ENCODE measurements around the gene RBBP8NL.

RBBP8NL gene

GRCh38 chr20:62458275-62459251, 31.2 kb upstream of the RBBP8NL start:
- TF ChIP-seq EZH2phosphoT487 (conservative IDR thresholded peaks at IDR 0.05; ENCODE audit: low read length): no peak
- TF ChIP-seq, protein P1, sequence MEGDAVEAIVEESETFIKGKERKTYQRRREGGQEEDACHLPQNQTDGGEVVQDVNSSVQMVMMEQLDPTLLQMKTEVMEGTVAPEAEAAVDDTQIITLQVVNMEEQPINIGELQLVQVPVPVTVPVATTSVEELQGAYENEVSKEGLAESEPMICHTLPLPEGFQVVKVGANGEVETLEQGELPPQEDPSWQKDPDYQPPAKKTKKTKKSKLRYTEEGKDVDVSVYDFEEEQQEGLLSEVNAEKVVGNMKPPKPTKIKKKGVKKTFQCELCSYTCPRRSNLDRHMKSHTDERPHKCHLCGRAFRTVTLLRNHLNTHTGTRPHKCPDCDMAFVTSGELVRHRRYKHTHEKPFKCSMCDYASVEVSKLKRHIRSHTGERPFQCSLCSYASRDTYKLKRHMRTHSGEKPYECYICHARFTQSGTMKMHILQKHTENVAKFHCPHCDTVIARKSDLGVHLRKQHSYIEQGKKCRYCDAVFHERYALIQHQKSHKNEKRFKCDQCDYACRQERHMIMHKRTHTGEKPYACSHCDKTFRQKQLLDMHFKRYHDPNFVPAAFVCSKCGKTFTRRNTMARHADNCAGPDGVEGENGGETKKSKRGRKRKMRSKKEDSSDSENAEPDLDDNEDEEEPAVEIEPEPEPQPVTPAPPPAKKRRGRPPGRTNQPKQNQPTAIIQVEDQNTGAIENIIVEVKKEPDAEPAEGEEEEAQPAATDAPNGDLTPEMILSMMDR (IDR thresholded peaks at IDR 0.05; ENCODE audit: insufficient read depth, low read length, poor library complexity, severe bottlenecking): no peak
- Histone ChIP-seq H3K4me3 (ENCODE audit: insufficient read depth, low read length, poor library complexity, severe bottlenecking) (no peak overlapping the region), H3K79me2 (ENCODE audit: insufficient read depth, low read length) (no peaks in the 10 kb centered on the region), H3K9me3 (ENCODE audit: insufficient read depth, low read length) (no peaks in the 10 kb centered on the region), H3K27me3 (ENCODE audit: low read length) (no peaks in the 10 kb centered on the region), H3K9me2 (replicated peaks; ENCODE audit: insufficient read depth, low read length) (no peaks in the 10 kb centered on the region), H3K36me3 (ENCODE audit: low read length) (no peaks in the 10 kb centered on the region), H3F3A (ENCODE audit: insufficient read depth) (no peaks in the 10 kb centered on the region), H4K20me1 (ENCODE audit: low read depth, low read length) (no peaks in the 10 kb centered on the region), H2AFZ (ENCODE audit: low read depth, low read length, severe bottlenecking) (no peak overlapping the region), H3K4me2 (ENCODE audit: low read depth, low read length, poor library complexity, severe bottlenecking) (no peak overlapping the region), H3K9ac (ENCODE audit: low read length) (no peak overlapping the region), H3K27ac (ENCODE audit: low read depth, low read length) (no peak overlapping the region)

DNA sequence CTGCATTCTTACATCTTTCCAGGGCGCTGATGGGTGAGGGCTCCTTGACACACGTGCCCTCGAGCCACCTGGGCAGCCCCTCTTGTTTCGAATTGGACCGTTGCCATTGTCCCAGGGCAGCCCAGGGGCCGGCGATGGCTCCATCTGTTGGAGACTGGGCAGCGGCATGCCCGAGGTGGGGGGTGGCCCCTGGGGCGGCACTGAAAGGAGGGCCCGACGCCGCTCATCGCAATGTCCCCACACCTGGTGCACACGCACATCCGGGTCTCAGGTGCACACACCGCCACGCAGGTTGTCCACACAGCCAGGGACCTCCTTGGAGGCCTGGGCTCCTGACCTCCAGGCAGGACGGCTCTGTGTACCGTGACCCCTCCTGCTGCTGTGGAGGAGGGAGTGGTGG, 30.5 kb upstream of the RBBP8NL start:
- H3K36me3 ChIP-seq (ENCODE audit: low read length): no peaks in the 10 kb centered on the region
- H4K20me1 ChIP-seq (ENCODE audit: low read depth, low read length): no peaks in the 10 kb centered on the region
- no peaks in the 10 kb centered on the region for H3K9me2 ChIP-seq (replicated peaks; ENCODE audit: insufficient read depth, low read length)
- H3K79me2 ChIP-seq (ENCODE audit: insufficient read depth, low read length): no peaks in the 10 kb centered on the region
- H3F3A ChIP-seq (ENCODE audit: insufficient read depth): no peaks in the 10 kb centered on the region
- H2AFZ ChIP-seq (ENCODE audit: low read depth, low read length, severe bottlenecking): no peak overlapping the region
- H3K9me3 ChIP-seq (ENCODE audit: insufficient read depth, low read length): no peaks in the 10 kb centered on the region
- TF ChIP-seq EZH2phosphoT487 (conservative IDR thresholded peaks at IDR 0.05; ENCODE audit: low read length): no peak
- TF ChIP-seq, protein P1 (IDR thresholded peaks at IDR 0.05; ENCODE audit: insufficient read depth, low read length, poor library complexity, severe bottlenecking): no peak
- no peak overlapping the region for H3K4me2 ChIP-seq (ENCODE audit: low read depth, low read length, poor library complexity, severe bottlenecking)
- H3K4me3 ChIP-seq (ENCODE audit: insufficient read depth, low read length, poor library complexity, severe bottlenecking): no peak overlapping the region
- no peaks in the 10 kb centered on the region for H3K27me3 ChIP-seq (ENCODE audit: low read length)
- no peak overlapping the region for H3K9ac ChIP-seq (ENCODE audit: low read length)
- H3K27ac ChIP-seq (ENCODE audit: low read depth, low read length): no peak overlapping the region

- H3K27ac ChIP-seq (ENCODE audit: low read depth, low read length): no peak overlapping the region
- H3F3A ChIP-seq (ENCODE audit: insufficient read depth): no peaks in the 10 kb centered on the region
- H3K9me2 ChIP-seq (replicated peaks; ENCODE audit: insufficient read depth, low read length): no peaks in the 10 kb centered on the region
- H3K9me3 ChIP-seq (ENCODE audit: insufficient read depth, low read length): no peaks in the 10 kb centered on the region
- no peak overlapping the region for H3K4me3 ChIP-seq (ENCODE audit: insufficient read depth, low read length, poor library complexity, severe bottlenecking)
- H2AFZ ChIP-seq (ENCODE audit: low read depth, low read length, severe bottlenecking): no peak overlapping the region
- H3K4me2 ChIP-seq (ENCODE audit: low read depth, low read length, poor library complexity, severe bottlenecking): no peak overlapping the region
- H3K9ac ChIP-seq (ENCODE audit: low read length): no peak overlapping the region
- no peaks in the 10 kb centered on the region for H3K27me3 ChIP-seq (ENCODE audit: low read length)
- no peak for TF ChIP-seq EZH2phosphoT487 (conservative IDR thresholded peaks at IDR 0.05; ENCODE audit: low read length)
- TF ChIP-seq, protein P1 (IDR thresholded peaks at IDR 0.05; ENCODE audit: insufficient read depth, low read length, poor library complexity, severe bottlenecking): no peak
- H3K36me3 ChIP-seq (ENCODE audit: low read length): no peaks in the 10 kb centered on the region
- H4K20me1 ChIP-seq (ENCODE audit: low read depth, low read length): no peaks in the 10 kb centered on the region
- H3K79me2 ChIP-seq (ENCODE audit: insufficient read depth, low read length): no peaks in the 10 kb centered on the region
These were observed 29.8 kb upstream of the RBBP8NL start for GRCh38 chr20:62457098-62457497.
